ENCODE results near the gene PTPRD.

DNA sequence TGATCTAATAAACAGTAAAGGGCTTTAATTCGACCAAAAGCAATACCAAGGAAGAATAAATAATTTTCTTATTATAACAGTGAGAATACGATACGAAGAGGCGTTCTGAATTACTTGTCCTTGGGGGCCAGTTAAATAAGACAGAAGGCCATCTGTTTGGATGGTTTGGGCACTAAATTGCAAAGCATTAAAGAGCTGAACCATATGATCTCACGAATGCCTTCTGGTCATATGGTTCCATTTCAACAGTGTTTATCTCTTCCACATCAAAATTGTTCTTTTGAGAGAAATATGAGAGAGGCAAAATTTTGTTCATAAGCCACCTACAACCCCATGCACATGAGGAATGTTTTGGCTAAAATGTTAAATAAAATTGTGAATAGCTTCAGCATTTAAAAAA, 605.4 kb downstream of the PTPRD start:
- TF ChIP-seq, protein P1, sequence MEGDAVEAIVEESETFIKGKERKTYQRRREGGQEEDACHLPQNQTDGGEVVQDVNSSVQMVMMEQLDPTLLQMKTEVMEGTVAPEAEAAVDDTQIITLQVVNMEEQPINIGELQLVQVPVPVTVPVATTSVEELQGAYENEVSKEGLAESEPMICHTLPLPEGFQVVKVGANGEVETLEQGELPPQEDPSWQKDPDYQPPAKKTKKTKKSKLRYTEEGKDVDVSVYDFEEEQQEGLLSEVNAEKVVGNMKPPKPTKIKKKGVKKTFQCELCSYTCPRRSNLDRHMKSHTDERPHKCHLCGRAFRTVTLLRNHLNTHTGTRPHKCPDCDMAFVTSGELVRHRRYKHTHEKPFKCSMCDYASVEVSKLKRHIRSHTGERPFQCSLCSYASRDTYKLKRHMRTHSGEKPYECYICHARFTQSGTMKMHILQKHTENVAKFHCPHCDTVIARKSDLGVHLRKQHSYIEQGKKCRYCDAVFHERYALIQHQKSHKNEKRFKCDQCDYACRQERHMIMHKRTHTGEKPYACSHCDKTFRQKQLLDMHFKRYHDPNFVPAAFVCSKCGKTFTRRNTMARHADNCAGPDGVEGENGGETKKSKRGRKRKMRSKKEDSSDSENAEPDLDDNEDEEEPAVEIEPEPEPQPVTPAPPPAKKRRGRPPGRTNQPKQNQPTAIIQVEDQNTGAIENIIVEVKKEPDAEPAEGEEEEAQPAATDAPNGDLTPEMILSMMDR (IDR thresholded peaks at IDR 0.05 in 8 of 11, conservative IDR thresholded peaks at IDR 0.05 in 3 of 11): no peak
- TF ChIP-seq POLR2A (IDR thresholded peaks at IDR 0.05) (no peak), POLR2AphosphoS5 (IDR thresholded peaks at IDR 0.05) (no peak)
